BLaER1 treated with 17β-estradiol and CSF1 and Interleukin-3, amounts not matched to agents 10 nM and 100 nM (cell line): ENCODE data around the gene INTS1.
"Not testable (repeated sequence)": the region's sequence is repeated elsewhere in the genome, so short reads cannot be mapped to it uniquely, and the experiment has no call there.

ENCODE experiments used
- H3K27ac ChIP-seq, 11 experiments: shearing (Covaris generic); formaldehyde crosslinking; 2 replicates each; pipeline ENCODE4 v1.8.1; 2022
- H3K27me3 ChIP-seq, 11 experiments: shearing (Covaris generic); formaldehyde crosslinking; 2 replicates each; pipeline ENCODE4 v1.8.1; 2022
- H3K36me3 ChIP-seq, 11 experiments: shearing (Covaris generic); formaldehyde crosslinking; 2 replicates each; pipeline ENCODE4 v1.8.1; 2022
- H3K4me1 ChIP-seq, 10 experiments: shearing (Covaris generic); formaldehyde crosslinking; 2 replicates each; pipeline ENCODE4 v1.8.1; 2022
- H3K4me2 ChIP-seq, 11 experiments: shearing (Covaris generic); formaldehyde crosslinking; 2 replicates each; pipeline ENCODE4 v1.8.1; 2022
- H3K4me3 ChIP-seq, 10 experiments: shearing (Covaris generic); formaldehyde crosslinking; 2 replicates each; pipeline ENCODE4 v1.8.1; 2022
- H3K9ac ChIP-seq, 11 experiments: shearing (Covaris generic); formaldehyde crosslinking; 2 replicates each; pipeline ENCODE4 v1.8.1; 2022
- H3K9me3 ChIP-seq, 11 experiments: shearing (Covaris generic); formaldehyde crosslinking; replicated peaks in 1 of 11; 2 replicates each; pipeline ENCODE4 v1.8.1; 2022
- H4K20me1 ChIP-seq, 11 experiments: shearing (Covaris generic); formaldehyde crosslinking; 2 replicates each; pipeline ENCODE4 v1.8.1; 2022
- Cebpa-rat ChIP-seq, 11 experiments: shearing (Covaris generic); IDR thresholded peaks; 2 replicates each; pipeline ENCODE4 v1.8.1; 2022

INTS1 gene

GRCh38 chr7:1529383-1530116, 25.4 kb upstream of the INTS1 start:
- TF ChIP-seq Cebpa-rat (IDR thresholded peaks at IDR 0.05): no peak
- peaks cover under 1 to 8% (median 4%) of the 10 kb centered on the region in 11 experiments; a peak in 13 of 22 replicates for H3K36me3 ChIP-seq
- H3K27ac ChIP-seq: peak overlapping the region in 2 of 11 experiments; percentile 22 to 31; a peak in 3 of 22 replicates
- no peaks in the 10 kb centered on the region for H3K27me3 ChIP-seq
- H4K20me1 ChIP-seq: peaks cover 30 to 37% (median 34%) of the 10 kb centered on the region in 11 experiments
- peaks cover 48 to 79% (median 71%) of the 10 kb centered on the region in 10 experiments for H3K4me1 ChIP-seq
- peak overlapping the region in 5 of 11 experiments; percentile 37 to 91 (median 88); a peak in 5 of 22 replicates for H3K9ac ChIP-seq
- peak overlapping the region; percentile 40 to 76 (median 71) for H3K4me2 ChIP-seq
- H3K4me3 ChIP-seq: peak overlapping the region in 4 of 10 experiments; percentile 76 to 87 (median 82); a peak in 6 of 20 replicates
- no peaks in the 10 kb centered on the region for H3K9me3 ChIP-seq

GRCh38 chr7:1526271-1526754, 22.1 kb upstream of the INTS1 start:
- Histone ChIP-seq H3K36me3 (no peaks in the 10 kb centered on the region), H3K9ac (0 out of 22 replicates have a peak overlapping the region, but pooled peaks of 1 of the 11 experiments have one; percentile 14), H3K4me2 (peak overlapping the region; percentile 31 to 73 (median 45)), H3K9me3 (no peaks in the 10 kb centered on the region), H4K20me1 (peaks cover under 1 to 5% (median 2%) of the 10 kb centered on the region in 11 experiments; a peak in 17 of 22 replicates), H3K27me3 (no peaks in the 10 kb centered on the region), H3K4me1 (peaks cover 28 to 74% (median 58%) of the 10 kb centered on the region in 10 experiments), H3K4me3 (no peak overlapping the region), H3K27ac (peak overlapping the region in 3 of 11 experiments; percentile 10 to 38 (median 34); a peak in 2 of 22 replicates)
- no peak for TF ChIP-seq Cebpa-rat (IDR thresholded peaks at IDR 0.05)

DNA sequence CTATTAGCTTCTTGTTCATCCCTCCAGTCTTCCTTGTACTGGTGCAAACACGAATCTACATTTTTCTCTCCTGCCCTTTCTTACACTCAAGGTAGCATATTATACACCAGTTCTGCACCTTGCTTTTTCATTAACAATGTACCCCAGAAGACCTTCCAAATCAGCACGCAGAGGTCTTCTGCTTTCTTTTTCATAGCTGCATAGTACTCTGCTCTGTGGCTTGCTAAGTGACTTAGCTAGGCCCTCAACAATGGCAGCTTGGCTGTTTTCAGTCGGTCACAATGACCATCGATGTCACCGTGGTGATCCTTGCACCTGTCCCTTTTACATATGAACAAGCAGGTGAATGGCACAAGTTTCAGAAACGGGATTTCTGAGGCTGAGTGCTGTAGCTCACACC, 21.2 kb upstream of the INTS1 start:
- Histone ChIP-seq H3K9me3 (peaks cover 0 to 6% (median 0%) of the 10 kb centered on the region in 11 experiments; a peak in 2 of 22 replicates), H3K4me2 (peak overlapping the region in 6 of 11 experiments; percentile 13 to 38 (median 18); a peak in 5 of 22 replicates), H3K9ac (no peak overlapping the region), H3K4me3 (no peak overlapping the region), H3K27me3 (no peaks in the 10 kb centered on the region), H4K20me1 (no peaks in the 10 kb centered on the region), H3K4me1 (peaks cover 28 to 74% (median 57%) of the 10 kb centered on the region in 10 experiments), H3K36me3 (no peaks in the 10 kb centered on the region; a peak in 1 of 22 replicates), H3K27ac (no peak overlapping the region)
- no peak for TF ChIP-seq Cebpa-rat (IDR thresholded peaks at IDR 0.05)

DNA sequence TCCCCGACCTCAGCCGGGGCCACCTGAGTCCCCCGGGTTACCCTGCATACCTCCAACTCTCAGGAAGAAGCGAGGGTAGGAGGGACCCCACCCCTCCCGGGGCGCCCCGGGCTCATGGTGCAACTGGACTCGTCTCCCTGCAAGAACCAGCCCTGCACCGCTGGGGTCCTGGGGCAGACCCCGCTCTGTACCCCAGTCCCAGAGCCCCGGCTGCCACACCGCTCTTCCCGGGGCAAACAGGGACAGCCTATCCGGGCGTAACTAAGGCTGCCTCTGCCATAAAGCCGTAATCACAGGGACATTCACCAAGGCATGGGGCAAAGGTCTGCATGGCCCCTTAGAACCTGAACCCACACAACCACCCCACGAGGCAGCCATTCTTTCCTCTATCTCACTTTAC, 19.7 kb upstream of the INTS1 start:
- Histone ChIP-seq H3K27ac (no peak overlapping the region), H4K20me1 (no peaks in the 10 kb centered on the region), H3K27me3 (no peaks in the 10 kb centered on the region), H3K36me3 (peaks cover 0 to 10% (median 0%) of the 10 kb centered on the region in 11 experiments; a peak in 3 of 22 replicates), H3K9ac (no peak overlapping the region; a peak in 2 of 22 replicates), H3K9me3 (peaks cover 8 to 21% (median 12%) of the 10 kb centered on the region in 11 experiments), H3K4me1 (peaks cover 19 to 60% (median 44%) of the 10 kb centered on the region in 10 experiments; a peak in 19 of 20 replicates), H3K4me2 (no peak overlapping the region), H3K4me3 (no peak overlapping the region)
- TF ChIP-seq Cebpa-rat (IDR thresholded peaks at IDR 0.05): no peak

GRCh38 chr7:1523208-1523607, 19.0 kb upstream of the INTS1 start:
- no peaks in the 10 kb centered on the region for H3K27me3 ChIP-seq
- peaks cover 15 to 28% (median 18%) of the 10 kb centered on the region in 11 experiments for H3K9me3 ChIP-seq
- peak overlapping the region in 1 of 11 experiments; percentile 19; a peak in 1 of 22 replicates for H3K9ac ChIP-seq
- peaks cover 0 to 16% (median 0%) of the 10 kb centered on the region in 11 experiments; a peak in 4 of 22 replicates for H3K36me3 ChIP-seq
- H3K4me1 ChIP-seq: peaks cover 19 to 56% (median 44%) of the 10 kb centered on the region in 10 experiments; a peak in 19 of 20 replicates
- H3K4me2 ChIP-seq: peak overlapping the region in 8 of 11 experiments; percentile 6 to 43 (median 27); a peak in 10 of 22 replicates
- no peak overlapping the region for H3K4me3 ChIP-seq
- H4K20me1 ChIP-seq: no peaks in the 10 kb centered on the region
- H3K27ac ChIP-seq: no peak overlapping the region
- TF ChIP-seq Cebpa-rat (IDR thresholded peaks at IDR 0.05): no peak

GRCh38 chr7:1521456-1521855, 17.3 kb upstream of the INTS1 start:
- Histone ChIP-seq H4K20me1 (no peaks in the 10 kb centered on the region), H3K9ac (no peak overlapping the region), H3K36me3 (peaks cover 0 to 16% (median 0%) of the 10 kb centered on the region in 11 experiments; a peak in 4 of 22 replicates), H3K27ac (no peak overlapping the region), H3K4me2 (no peak overlapping the region), H3K4me3 (no peak overlapping the region), H3K9me3 (peaks cover 16 to 31% (median 19%) of the 10 kb centered on the region in 11 experiments), H3K4me1 (peaks cover 7 to 50% (median 37%) of the 10 kb centered on the region in 10 experiments; a peak in 19 of 20 replicates), H3K27me3 (no peaks in the 10 kb centered on the region)
- no peak for TF ChIP-seq Cebpa-rat (IDR thresholded peaks at IDR 0.05)

DNA sequence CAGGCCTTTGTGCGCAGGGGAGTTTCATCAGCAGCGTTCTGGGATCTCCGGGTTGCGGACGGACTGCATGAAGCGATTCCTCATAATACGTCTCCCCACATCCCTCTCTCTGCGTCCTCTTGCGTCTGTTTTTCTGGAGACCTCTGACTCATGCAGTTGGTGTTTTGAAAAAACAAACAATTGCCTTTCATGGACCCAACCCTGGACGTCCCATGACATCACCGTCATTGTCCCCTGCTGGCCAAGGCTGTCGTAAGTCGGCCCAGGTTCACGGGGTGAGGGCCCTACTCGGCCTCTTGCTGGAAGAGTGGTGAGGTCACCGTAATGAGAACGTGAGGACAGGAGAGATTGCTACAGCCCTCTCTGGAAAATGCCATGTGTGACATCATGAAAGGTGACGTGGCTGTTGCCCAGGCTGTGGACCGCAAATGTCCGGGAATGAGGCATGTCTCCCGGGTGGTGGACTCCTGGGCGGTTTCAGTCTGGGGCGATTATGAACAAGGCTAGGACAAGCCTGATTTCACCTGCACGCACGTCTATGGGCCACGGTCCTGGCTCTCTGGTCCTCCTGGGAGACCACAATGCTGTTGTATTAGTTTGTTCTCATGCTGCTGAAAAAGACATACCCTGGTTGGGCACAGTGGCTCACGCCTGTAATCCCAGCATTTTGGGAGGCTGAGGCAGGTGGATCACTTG, 16.5 kb upstream of the INTS1 start:
- Histone ChIP-seq H3K27me3 (no peaks in the 10 kb centered on the region), H4K20me1 (no peaks in the 10 kb centered on the region), H3K4me2 (no peak overlapping the region), H3K4me1 (peaks cover 8 to 55% (median 40%) of the 10 kb centered on the region in 10 experiments), H3K4me3 (no peak overlapping the region), H3K9me3 (peaks cover 16 to 31% (median 19%) of the 10 kb centered on the region in 11 experiments), H3K9ac (no peak overlapping the region), H3K27ac (no peak overlapping the region), H3K36me3 (peaks cover 0 to 16% (median 0%) of the 10 kb centered on the region in 11 experiments; a peak in 4 of 22 replicates)
- no peak for TF ChIP-seq Cebpa-rat (IDR thresholded peaks at IDR 0.05)

- not testable (repeated sequence) for H4K20me1 ChIP-seq, H3K27ac ChIP-seq, H3K9ac ChIP-seq, H3K27me3 ChIP-seq, H3K4me2 ChIP-seq, H3K4me3 ChIP-seq
- Histone ChIP-seq H3K36me3 (peaks cover 0 to 16% (median 0%) of the 10 kb centered on the region in 11 experiments; a peak in 4 of 22 replicates), H3K9me3 (peaks cover 16 to 31% (median 19%) of the 10 kb centered on the region in 11 experiments), H3K4me1 (peaks cover 15 to 59% (median 41%) of the 10 kb centered on the region in 10 experiments)
Measured at GRCh38 chr7:1519322-1519922, 15.2 kb upstream of the INTS1 start.
